HG02943 (cell line): Measurements from ENCODE around the gene SRI.
"Not testable (repeated sequence)": the region's sequence is repeated elsewhere in the genome, so short reads cannot be mapped to it uniquely, and the experiment has no call there.

ENCODE experiments used
- ATAC-seq: cut with Tn5 transposase; IDR thresholded peaks from one replicate; pipeline ENCODE4 v1.9.1; 2021; ENCODE audit warnings: mild to moderate bottlenecking, low read depth, moderate library complexity; ENCODE audit not compliant: unreplicated experiment

Gene SRI

DNA sequence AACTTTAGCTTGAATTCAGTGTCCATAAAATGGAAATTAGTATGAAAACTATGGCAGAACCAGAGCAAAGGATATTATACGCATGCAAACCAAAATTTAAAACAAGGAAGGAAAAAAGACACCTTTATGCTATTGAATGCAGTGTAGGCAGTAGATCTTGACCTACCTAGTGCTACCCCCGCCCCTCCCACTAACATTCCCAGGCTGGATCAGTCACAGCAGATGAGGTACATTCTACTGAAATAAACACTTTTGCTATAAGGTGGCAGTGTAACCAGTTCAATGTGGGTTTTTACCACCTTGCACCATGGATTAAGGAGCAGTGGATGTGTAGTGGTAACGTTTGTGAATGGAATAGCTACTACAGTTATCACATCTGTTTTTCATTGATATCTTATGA, 27.9 kb downstream of the SRI start:
- ATAC-seq, result no peak

DNA sequence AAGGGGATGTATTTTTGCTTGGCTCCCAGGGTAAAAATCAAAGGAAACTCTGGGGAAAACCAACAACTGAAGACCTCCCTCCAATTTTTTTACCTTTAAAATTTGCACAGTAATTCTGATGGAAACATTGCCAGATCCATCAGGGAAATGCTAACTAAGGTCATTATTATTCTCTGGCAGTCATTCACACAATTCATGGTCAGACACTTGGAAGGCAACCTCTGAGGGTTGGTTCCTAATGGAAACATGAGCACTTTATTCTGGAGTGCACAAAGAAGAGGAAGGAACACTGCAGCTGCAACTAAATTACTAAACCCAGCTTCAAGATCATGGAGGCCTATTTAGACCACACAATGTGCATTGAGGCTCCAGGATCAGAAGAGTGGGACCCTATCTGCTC, 34.2 kb downstream of the SRI start:
- no peak for ATAC-seq

DNA sequence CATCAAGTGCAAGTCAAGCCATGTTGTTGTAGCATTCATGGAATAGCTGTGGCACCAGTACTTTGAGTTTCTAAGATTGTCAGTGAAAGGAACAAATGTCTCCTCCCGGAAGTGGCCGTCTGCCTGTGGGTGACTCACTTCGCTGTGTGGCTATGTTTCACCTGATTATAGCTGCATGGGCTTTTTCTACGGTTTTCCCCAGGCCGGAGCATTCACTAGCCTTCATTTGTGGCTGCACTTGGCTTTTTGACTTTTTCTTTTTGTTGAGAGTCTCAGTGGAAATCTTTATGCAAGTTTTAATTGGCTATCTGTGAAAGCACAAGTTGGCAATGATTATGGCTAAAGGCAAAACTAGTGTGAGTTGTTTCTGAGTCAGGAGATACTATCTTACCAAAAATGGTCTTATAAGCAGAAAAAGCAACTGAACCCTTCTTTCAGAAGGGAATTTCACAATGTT, 35.0 kb downstream of the SRI start:
- no peak for ATAC-seq

DNA sequence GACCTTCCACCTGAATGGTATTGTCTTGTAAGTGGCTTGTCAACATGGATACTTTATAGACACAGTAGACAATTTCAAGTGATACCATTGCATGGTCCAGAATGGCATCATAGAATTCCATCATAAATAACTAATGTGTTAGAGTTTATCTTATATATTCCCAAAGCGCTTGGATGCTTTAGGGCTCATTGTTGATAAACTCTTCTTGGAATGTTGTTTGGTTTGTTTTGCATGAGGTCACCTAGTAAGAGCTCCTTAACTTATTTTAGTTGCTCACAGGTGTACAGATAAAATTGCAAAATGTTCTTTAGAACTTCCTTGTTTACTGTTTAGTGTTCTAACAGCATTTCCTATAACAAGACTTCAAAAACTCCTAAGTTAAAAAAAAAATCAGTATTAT, 36.8 kb downstream of the SRI start:
- no peak for ATAC-seq

DNA sequence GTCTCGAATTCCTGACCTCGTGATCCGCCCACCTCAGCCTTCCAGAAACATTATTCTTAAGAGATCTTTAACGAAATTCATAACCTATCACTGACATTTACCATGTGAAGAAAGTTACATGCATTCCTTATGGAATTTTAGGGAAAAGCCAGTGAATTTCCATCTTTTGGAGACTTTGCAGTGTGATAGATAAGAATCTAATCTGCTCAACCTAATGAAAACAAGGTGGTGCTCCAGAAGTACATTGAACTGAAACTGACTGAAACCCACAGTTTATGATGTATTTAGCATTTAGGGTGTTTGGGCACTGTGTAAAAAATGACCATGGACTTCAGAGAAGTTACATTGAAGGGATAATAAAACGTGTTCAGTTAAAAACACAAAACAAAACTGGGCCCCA, 43.6 kb downstream of the SRI start:
- no peak for ATAC-seq

DNA sequence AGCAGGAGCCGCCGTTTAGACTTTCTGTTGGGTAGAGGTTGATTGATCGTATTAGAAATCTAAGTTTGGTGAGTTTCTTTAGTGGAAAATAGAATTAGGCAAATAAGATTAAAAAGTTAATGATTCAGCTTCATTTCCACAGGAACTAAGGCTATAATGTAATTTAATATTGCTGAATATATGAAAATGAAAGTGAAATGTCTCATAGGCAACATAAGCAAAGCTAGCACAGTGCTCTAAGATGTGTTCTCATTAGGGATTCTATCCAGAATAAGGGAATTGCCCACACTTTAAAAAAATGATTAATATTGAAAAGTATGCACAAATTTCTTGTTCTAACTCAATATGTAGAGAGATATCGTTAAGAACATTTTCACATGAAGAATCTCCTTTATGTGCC, 47.0 kb downstream of the SRI start:
- ATAC-seq, result no peak

DNA sequence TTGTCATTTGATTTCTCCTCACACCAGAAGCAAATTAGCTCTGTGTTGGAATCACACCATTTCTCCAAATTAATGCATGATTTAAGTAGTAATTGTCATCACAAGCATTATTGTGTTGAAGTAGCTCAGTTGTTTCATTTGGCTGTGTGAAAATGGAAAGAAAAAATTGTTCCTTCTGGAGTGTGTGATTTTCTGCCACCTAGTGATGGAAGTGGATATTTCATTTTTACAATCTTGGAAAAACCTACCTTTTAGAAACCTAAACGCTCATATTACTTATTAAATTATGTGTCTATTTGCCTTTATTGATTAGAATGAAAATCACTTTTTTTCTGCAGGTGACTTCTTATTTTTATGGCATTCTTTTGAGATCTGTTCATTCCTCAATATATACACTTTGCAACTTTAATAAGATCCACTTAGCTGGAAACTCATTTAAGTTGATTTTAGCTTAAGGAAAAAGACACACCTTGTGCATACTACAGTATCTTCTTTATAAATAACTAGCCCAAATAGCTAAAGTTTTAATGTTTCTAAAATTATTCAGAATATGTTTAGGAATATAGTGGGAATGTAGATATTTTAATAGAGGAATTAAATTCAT, 50.0 kb downstream of the SRI start:
- ATAC-seq, result no peak

DNA sequence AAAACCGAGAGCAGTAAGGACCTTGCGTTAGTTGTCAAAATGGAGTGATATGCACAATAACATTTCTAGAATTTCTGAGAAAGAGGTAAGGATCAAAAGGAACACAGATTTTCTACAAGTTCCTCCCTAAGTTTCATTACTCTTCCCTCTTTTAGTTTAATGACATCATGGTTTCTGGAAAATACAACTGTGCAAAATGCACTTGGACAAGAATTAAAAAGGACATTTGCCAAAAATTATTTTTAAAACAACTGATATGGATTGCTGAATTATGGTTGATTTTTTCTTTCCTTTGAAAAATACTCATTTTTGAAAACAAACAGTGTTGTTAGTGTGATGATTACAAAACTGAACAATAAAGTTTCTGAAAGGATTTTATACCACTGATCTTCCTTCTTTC, 52.1 kb downstream of the SRI start:
- no peak for ATAC-seq

DNA sequence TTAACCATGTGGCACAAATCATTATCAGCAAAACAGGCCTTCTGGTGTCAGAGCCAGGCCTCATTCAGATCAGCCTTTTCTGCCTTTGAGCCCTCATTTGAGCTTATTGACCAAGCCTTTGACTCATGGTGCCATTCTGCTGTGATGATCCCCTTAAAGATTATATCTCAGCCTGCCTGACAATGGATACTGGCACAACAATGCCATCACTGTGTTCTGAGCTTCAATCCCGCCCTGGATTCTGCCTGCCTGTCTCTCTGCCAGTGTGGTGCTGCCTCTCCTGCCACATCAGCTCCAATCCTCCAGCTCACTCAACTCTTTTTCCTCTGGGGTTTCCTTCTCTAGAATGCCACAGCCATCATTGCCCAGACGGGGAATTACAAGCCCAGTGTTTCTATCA, 52.6 kb downstream of the SRI start:
- no peak for ATAC-seq

DNA sequence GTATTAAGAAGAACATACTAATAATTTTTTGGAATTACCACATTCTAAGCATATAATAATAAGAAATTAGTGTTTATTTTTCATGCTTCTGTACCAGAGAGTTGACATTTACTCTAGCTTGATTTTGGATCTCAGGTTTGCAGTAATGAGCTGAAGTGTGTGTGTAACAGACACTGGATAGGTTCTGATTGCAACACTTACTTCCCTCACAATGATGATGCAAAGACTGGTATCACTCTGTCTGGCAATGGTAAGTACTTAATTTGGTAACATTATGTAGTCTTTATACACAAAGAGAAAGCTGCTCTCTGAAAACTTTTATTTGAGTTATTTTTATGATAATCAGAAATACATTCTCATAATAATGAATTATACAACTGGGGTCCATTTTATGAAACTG, 54.1 kb downstream of the SRI start:
- ATAC-seq, result no peak

DNA sequence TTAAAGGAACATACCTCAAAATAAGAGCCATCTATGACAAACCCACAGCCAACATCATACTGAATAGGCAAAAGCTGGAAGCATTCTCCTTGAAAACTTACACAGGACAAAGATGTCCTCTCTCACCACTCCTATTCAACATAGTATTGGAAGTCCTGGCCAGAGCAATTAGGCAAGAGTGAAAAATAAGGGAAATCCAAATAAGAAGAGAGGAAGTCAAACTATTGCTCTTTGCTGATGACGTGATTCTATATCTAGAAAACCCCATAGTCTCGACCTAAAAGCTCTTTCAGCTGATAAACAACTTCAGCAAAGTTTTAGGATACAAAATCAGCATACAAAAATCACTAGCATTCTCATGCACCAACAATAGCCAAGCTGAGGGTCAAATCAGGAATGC, 60.1 kb downstream of the SRI start:
- not testable (repeated sequence) for ATAC-seq

DNA sequence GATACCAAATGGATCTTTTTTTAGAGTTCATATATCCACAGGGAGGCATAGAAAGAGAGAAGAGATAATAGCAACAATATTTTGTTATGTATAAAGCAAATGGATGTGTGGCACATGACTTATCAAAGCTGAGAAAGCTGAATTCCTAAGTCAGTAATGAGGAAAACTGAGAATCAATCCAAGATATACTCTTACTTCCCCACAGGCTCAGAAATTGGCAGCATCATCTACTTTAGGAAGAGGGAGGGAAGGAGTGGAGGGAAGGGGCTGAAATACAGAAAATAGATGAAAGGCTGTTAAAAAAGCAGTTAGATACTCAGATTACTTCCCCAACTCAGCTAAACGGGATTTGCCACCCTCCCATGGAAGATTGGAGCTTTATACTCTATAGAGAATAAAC, 63.5 kb downstream of the SRI start:
- no peak for ATAC-seq

DNA sequence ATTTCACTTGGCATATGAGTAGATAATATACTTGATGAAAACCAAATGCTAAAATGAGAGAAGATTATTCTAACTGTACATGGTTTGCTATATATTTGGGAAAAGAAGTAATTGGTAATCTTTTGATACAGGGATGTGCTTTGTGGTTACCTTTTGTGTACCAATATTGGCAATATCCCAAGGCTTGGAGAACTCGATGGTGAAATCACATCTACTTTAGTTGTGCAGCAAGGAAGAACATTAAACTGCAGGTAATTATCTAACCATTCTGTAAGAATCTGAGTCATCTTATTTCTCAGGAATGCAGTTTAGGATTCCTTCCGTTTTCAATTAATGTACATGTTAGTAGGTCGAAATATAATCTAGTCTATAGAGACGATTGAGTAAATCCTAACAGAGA, 64.1 kb downstream of the SRI start:
- ATAC-seq, result no peak
